Measurements from ENCODE around the gene MAP3K5. TPM values are rescaled to one million over a fixed set of nuclear protein-coding genes. Genes with fewer than 3 reads are reported as not detected.

MAP3K5 gene
- total and polyA plus RNA-seq, 2 donors (not counting 1 experiment from before 2014, with no cell fraction given), result 10.9 to 62.6 TPM

GRCh38 chr6:136614350-136614749, 177.9 kb downstream of the MAP3K5 start:
- no peak for DNase-seq (ENCODE audit: low read depth in 2 of 2)
- Histone ChIP-seq H3K9ac (ENCODE audit: insufficient read depth, low read length) (no peak overlapping the region), H4K20me1 (ENCODE audit: control insufficient read depth, extremely low read depth, insufficient read depth, low read length) (no peaks in the 10 kb centered on the region), H3K79me2 (ENCODE audit: control insufficient read depth, insufficient read depth, low read length) (no peaks in the 10 kb centered on the region), H3K27me3 (ENCODE audit: control insufficient read depth, insufficient read depth, low read length) (no peaks in the 10 kb centered on the region), H3K4me1 (ENCODE audit: control insufficient read depth, extremely low read depth, insufficient read depth, low read length) (peaks cover 8% of the 10 kb centered on the region), H3K4me2 (ENCODE audit: extremely low read depth, insufficient read depth, low read length) (no peak overlapping the region), H3K27ac (ENCODE audit: insufficient read depth, low read length) (no peak overlapping the region), H3K9me3 (ENCODE audit: control insufficient read depth, insufficient read depth, low read depth, low read length) (no peaks in the 10 kb centered on the region), H3K4me3 (replicated peaks in 1 of 4; ENCODE audit: control extremely low read depth in 1 of 4, insufficient read depth in 1 of 4, low read depth in 3 of 4, low read length in 4 of 4) (no peak overlapping the region), H2AFZ (ENCODE audit: low read length) (no peak overlapping the region), H3K36me3 (ENCODE audit: control insufficient read depth, insufficient read depth, low read length) (no peaks in the 10 kb centered on the region)
- TF ChIP-seq EZH2 (IDR thresholded peaks at IDR 0.05; ENCODE audit: low read length, missing control alignments), result no peak
- TF ChIP-seq, protein P1, sequence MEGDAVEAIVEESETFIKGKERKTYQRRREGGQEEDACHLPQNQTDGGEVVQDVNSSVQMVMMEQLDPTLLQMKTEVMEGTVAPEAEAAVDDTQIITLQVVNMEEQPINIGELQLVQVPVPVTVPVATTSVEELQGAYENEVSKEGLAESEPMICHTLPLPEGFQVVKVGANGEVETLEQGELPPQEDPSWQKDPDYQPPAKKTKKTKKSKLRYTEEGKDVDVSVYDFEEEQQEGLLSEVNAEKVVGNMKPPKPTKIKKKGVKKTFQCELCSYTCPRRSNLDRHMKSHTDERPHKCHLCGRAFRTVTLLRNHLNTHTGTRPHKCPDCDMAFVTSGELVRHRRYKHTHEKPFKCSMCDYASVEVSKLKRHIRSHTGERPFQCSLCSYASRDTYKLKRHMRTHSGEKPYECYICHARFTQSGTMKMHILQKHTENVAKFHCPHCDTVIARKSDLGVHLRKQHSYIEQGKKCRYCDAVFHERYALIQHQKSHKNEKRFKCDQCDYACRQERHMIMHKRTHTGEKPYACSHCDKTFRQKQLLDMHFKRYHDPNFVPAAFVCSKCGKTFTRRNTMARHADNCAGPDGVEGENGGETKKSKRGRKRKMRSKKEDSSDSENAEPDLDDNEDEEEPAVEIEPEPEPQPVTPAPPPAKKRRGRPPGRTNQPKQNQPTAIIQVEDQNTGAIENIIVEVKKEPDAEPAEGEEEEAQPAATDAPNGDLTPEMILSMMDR (conservative IDR thresholded peaks at IDR 0.05 in 1 of 2, IDR thresholded peaks at IDR 0.05 in 1 of 2; ENCODE audit: low read depth in 1 of 2, low read length in 2 of 2), result no peak

DNA sequence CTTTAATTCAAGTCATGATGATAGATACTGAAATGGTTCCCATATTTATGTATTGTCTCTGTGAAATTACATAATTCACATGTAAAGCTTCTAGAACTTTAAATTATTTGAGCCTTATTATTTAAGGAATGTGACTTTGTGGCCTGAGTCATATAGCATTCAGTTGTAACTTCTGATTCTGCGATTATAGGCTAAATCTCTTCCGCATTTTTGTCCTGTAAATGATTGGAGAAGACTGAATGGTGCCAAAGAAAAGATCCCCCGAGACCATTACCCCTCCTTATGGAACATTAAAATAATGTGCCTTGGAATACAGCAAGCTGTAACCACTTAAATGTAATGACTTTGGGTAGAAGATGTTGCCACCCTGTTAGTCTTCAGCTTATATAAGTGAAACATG, 178.8 kb downstream of the MAP3K5 start:
- H4K20me1 ChIP-seq (ENCODE audit: control insufficient read depth, extremely low read depth, insufficient read depth, low read length), result no peaks in the 10 kb centered on the region
- no peak overlapping the region for H3K4me3 ChIP-seq (replicated peaks in 1 of 4; ENCODE audit: control extremely low read depth in 1 of 4, insufficient read depth in 1 of 4, low read depth in 3 of 4, low read length in 4 of 4)
- H3K9me3 ChIP-seq (ENCODE audit: control insufficient read depth, insufficient read depth, low read depth, low read length), result no peaks in the 10 kb centered on the region
- no peak overlapping the region for H3K27ac ChIP-seq (ENCODE audit: insufficient read depth, low read length)
- H3K9ac ChIP-seq (ENCODE audit: insufficient read depth, low read length), result no peak overlapping the region
- TF ChIP-seq, protein P1 (conservative IDR thresholded peaks at IDR 0.05 in 1 of 2, IDR thresholded peaks at IDR 0.05 in 1 of 2; ENCODE audit: low read depth in 1 of 2, low read length in 2 of 2), result no peak
- TF ChIP-seq EZH2 (IDR thresholded peaks at IDR 0.05; ENCODE audit: low read length, missing control alignments), result no peak
- DNase-seq (ENCODE audit: low read depth in 2 of 2), result peak in 1 of 2 donors; percentile 56
- no peaks in the 10 kb centered on the region for H3K36me3 ChIP-seq (ENCODE audit: control insufficient read depth, insufficient read depth, low read length)
- H2AFZ ChIP-seq (ENCODE audit: low read length), result no peak overlapping the region
- no peaks in the 10 kb centered on the region for H3K27me3 ChIP-seq (ENCODE audit: control insufficient read depth, insufficient read depth, low read length)
- peaks cover 15% of the 10 kb centered on the region for H3K4me1 ChIP-seq (ENCODE audit: control insufficient read depth, extremely low read depth, insufficient read depth, low read length)
- no peaks in the 10 kb centered on the region for H3K79me2 ChIP-seq (ENCODE audit: control insufficient read depth, insufficient read depth, low read length)
- no peak overlapping the region for H3K4me2 ChIP-seq (ENCODE audit: extremely low read depth, insufficient read depth, low read length)

DNA sequence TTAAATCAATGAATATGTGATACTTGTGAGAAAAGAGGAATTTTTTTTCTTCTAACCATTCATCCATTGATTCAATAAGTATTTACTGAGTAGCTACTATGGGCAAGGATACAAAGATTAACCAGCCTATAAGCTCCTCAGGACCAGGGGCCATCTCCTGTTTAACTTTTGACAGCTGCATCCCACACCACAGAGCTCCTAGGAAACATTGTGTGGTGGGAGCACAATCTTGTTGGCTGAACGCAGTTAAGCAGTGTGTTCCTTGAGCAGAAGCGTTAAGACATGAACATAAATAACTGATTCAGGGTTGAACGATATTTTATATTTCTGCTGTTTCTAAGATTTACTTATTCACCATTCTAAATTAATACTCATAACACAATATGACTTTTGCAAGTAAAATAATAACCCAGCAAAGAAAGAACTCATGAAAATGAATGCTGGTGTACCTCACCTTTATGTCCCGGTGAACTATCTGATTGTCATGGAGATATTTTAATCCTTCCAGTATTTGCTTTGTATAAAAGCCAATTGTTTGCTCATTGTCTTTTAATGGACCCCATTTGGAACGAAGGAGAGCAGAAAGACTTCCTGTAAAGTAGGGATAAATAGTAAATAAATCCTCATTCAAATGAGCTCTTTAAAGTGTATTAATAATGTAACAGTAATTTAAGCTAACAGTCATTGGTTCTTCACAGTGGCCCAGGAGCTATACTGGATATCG, 179.4 kb downstream of the MAP3K5 start:
- H2AFZ ChIP-seq (ENCODE audit: low read length), result no peak overlapping the region
- H3K9ac ChIP-seq (ENCODE audit: insufficient read depth, low read length), result no peak overlapping the region
- H3K9me3 ChIP-seq (ENCODE audit: control insufficient read depth, insufficient read depth, low read depth, low read length), result no peaks in the 10 kb centered on the region
- H3K27ac ChIP-seq (ENCODE audit: insufficient read depth, low read length), result no peak overlapping the region
- no peaks in the 10 kb centered on the region for H3K27me3 ChIP-seq (ENCODE audit: control insufficient read depth, insufficient read depth, low read length)
- H3K79me2 ChIP-seq (ENCODE audit: control insufficient read depth, insufficient read depth, low read length), result no peaks in the 10 kb centered on the region
- H3K36me3 ChIP-seq (ENCODE audit: control insufficient read depth, insufficient read depth, low read length), result no peaks in the 10 kb centered on the region
- H3K4me2 ChIP-seq (ENCODE audit: extremely low read depth, insufficient read depth, low read length), result no peak overlapping the region
- no peak overlapping the region for H3K4me3 ChIP-seq (replicated peaks in 1 of 4; ENCODE audit: control extremely low read depth in 1 of 4, insufficient read depth in 1 of 4, low read depth in 3 of 4, low read length in 4 of 4)
- H3K4me1 ChIP-seq (ENCODE audit: control insufficient read depth, extremely low read depth, insufficient read depth, low read length), result peaks cover 19% of the 10 kb centered on the region
- no peak for DNase-seq (ENCODE audit: low read depth in 2 of 2)
- H4K20me1 ChIP-seq (ENCODE audit: control insufficient read depth, extremely low read depth, insufficient read depth, low read length), result no peaks in the 10 kb centered on the region
- TF ChIP-seq, protein P1 (conservative IDR thresholded peaks at IDR 0.05 in 1 of 2, IDR thresholded peaks at IDR 0.05 in 1 of 2; ENCODE audit: low read depth in 1 of 2, low read length in 2 of 2), result no peak
- no peak for TF ChIP-seq EZH2 (IDR thresholded peaks at IDR 0.05; ENCODE audit: low read length, missing control alignments)
